ENCODE measurements around the gene MOSMO.

Gene MOSMO

GRCh38 chr16:21963887-21964286 is 44.0 kb upstream of the MOSMO start:
- Histone ChIP-seq H3K36me3 (ENCODE audit: control insufficient read depth, low read length) (peaks cover 89% of the 10 kb centered on the region), H3K4me1 (ENCODE audit: control insufficient read depth, low read length) (no peaks in the 10 kb centered on the region)

GRCh38 chr16:21964353-21964752 is 43.6 kb upstream of the MOSMO start:
- H3K27ac ChIP-seq (ENCODE audit: low read depth, low read length), result no peak overlapping the region
- TF ChIP-seq CTCF (IDR thresholded peaks at IDR 0.05; ENCODE audit: low read depth, low read length, poor library complexity, severe bottlenecking) (no peak), EZH2phosphoT487 (IDR thresholded peaks at IDR 0.05; ENCODE audit: borderline replicate concordance, low read length) (no peak)
- H3K27me3 ChIP-seq (ENCODE audit: control insufficient read depth, low read length), result no peaks in the 10 kb centered on the region
- H3K9me3 ChIP-seq (ENCODE audit: control insufficient read depth, insufficient read depth, low read length), result no peaks in the 10 kb centered on the region
- H3K79me2 ChIP-seq (ENCODE audit: control insufficient read depth, low read length), result no peaks in the 10 kb centered on the region
- H3K4me2 ChIP-seq (ENCODE audit: low read length), result no peak overlapping the region
- peaks cover 89% of the 10 kb centered on the region for H3K36me3 ChIP-seq (ENCODE audit: control insufficient read depth, low read length)
- H3F3A ChIP-seq (ENCODE audit: control insufficient read depth, insufficient read depth), result no peaks in the 10 kb centered on the region
- no peaks in the 10 kb centered on the region for H3K4me1 ChIP-seq (ENCODE audit: control insufficient read depth, low read length)
- no peaks in the 10 kb centered on the region for H4K20me1 ChIP-seq (ENCODE audit: control insufficient read depth, insufficient read depth, low read depth, low read length)
- H3K9me2 ChIP-seq (replicated peaks; ENCODE audit: control insufficient read depth, low read length), result no peaks in the 10 kb centered on the region
- no peak overlapping the region for H3K4me3 ChIP-seq (ENCODE audit: low read length)

More at GRCh38 chr16:21963887-21964286, 44.0 kb upstream of the MOSMO start:
- Histone ChIP-seq H3K9me2 (replicated peaks; ENCODE audit: control insufficient read depth, low read length) (no peaks in the 10 kb centered on the region), H3K27me3 (ENCODE audit: control insufficient read depth, low read length) (no peaks in the 10 kb centered on the region), H3K4me2 (ENCODE audit: low read length) (no peak overlapping the region), H3K79me2 (ENCODE audit: control insufficient read depth, low read length) (no peaks in the 10 kb centered on the region), H3K9me3 (ENCODE audit: control insufficient read depth, insufficient read depth, low read length) (no peaks in the 10 kb centered on the region), H3F3A (ENCODE audit: control insufficient read depth, insufficient read depth) (no peaks in the 10 kb centered on the region), H3K27ac (ENCODE audit: low read depth, low read length) (no peak overlapping the region), H3K4me3 (ENCODE audit: low read length) (no peak overlapping the region), H4K20me1 (ENCODE audit: control insufficient read depth, insufficient read depth, low read depth, low read length) (no peaks in the 10 kb centered on the region)
- TF ChIP-seq CTCF (IDR thresholded peaks at IDR 0.05; ENCODE audit: low read depth, low read length, poor library complexity, severe bottlenecking), result no peak
- no peak for TF ChIP-seq EZH2phosphoT487 (IDR thresholded peaks at IDR 0.05; ENCODE audit: borderline replicate concordance, low read length)

- no peaks in the 10 kb centered on the region for H3K79me2 ChIP-seq (ENCODE audit: control insufficient read depth, low read length)
- H3K27me3 ChIP-seq (ENCODE audit: control insufficient read depth, low read length), result no peaks in the 10 kb centered on the region
- no peaks in the 10 kb centered on the region for H3K9me3 ChIP-seq (ENCODE audit: control insufficient read depth, insufficient read depth, low read length)
- H3K9me2 ChIP-seq (replicated peaks; ENCODE audit: control insufficient read depth, low read length), result no peaks in the 10 kb centered on the region
- H3K4me2 ChIP-seq (ENCODE audit: low read length), result no peak overlapping the region
- H3K27ac ChIP-seq (ENCODE audit: low read depth, low read length), result no peak overlapping the region
- peaks cover 95% of the 10 kb centered on the region for H3K36me3 ChIP-seq (ENCODE audit: control insufficient read depth, low read length)
- no peak overlapping the region for H3K4me3 ChIP-seq (ENCODE audit: low read length)
- H3F3A ChIP-seq (ENCODE audit: control insufficient read depth, insufficient read depth), result no peaks in the 10 kb centered on the region
- no peaks in the 10 kb centered on the region for H4K20me1 ChIP-seq (ENCODE audit: control insufficient read depth, insufficient read depth, low read depth, low read length)
- TF ChIP-seq EZH2phosphoT487 (IDR thresholded peaks at IDR 0.05; ENCODE audit: borderline replicate concordance, low read length) (no peak), CTCF (IDR thresholded peaks at IDR 0.05; ENCODE audit: low read depth, low read length, poor library complexity, severe bottlenecking) (no peak)
- no peaks in the 10 kb centered on the region for H3K4me1 ChIP-seq (ENCODE audit: control insufficient read depth, low read length)
Measured at GRCh38 chr16:21971856-21972255, 36.1 kb upstream of the MOSMO start.

GRCh38 chr16:21973945-21974344 is 34.0 kb upstream of the MOSMO start:
- Histone ChIP-seq H3K36me3 (ENCODE audit: control insufficient read depth, low read length) (peaks cover 95% of the 10 kb centered on the region), H3K9me3 (ENCODE audit: control insufficient read depth, insufficient read depth, low read length) (no peaks in the 10 kb centered on the region), H3K27me3 (ENCODE audit: control insufficient read depth, low read length) (no peaks in the 10 kb centered on the region), H3K9me2 (replicated peaks; ENCODE audit: control insufficient read depth, low read length) (no peaks in the 10 kb centered on the region), H4K20me1 (ENCODE audit: control insufficient read depth, insufficient read depth, low read depth, low read length) (no peaks in the 10 kb centered on the region), H3F3A (ENCODE audit: control insufficient read depth, insufficient read depth) (no peaks in the 10 kb centered on the region), H3K79me2 (ENCODE audit: control insufficient read depth, low read length) (no peaks in the 10 kb centered on the region), H3K27ac (ENCODE audit: low read depth, low read length) (no peak overlapping the region), H3K4me1 (ENCODE audit: control insufficient read depth, low read length) (no peaks in the 10 kb centered on the region), H3K4me2 (ENCODE audit: low read length) (no peak overlapping the region), H3K4me3 (ENCODE audit: low read length) (no peak overlapping the region)
- no peak for TF ChIP-seq CTCF (IDR thresholded peaks at IDR 0.05; ENCODE audit: low read depth, low read length, poor library complexity, severe bottlenecking)
- TF ChIP-seq EZH2phosphoT487 (IDR thresholded peaks at IDR 0.05; ENCODE audit: borderline replicate concordance, low read length), result no peak
